Adipose tissue (tissue), 3 donors: Measurements from ENCODE around the gene TSNAXIP1. TPM values are rescaled to one million over a fixed set of nuclear protein-coding genes. Genes with fewer than 3 reads are reported as not detected.

Source experiments
- H3K27ac ChIP-seq: one replicate; pipeline ENCODE4 v1.5.1; 2013; ENCODE audit warnings: low read depth, low read length
- WGBS, 3 donors: extraction: QIAGEN DNeasy Blood & Tissue Kit; methylation state at CpG; one replicate each; pipeline ENCODE4 v1.1.7; 2013; 5-methylcytosine and 5-hydroxymethylcytosine counted together
- polyA plus RNA-seq, 3 donors: library from polyadenylated mRNA; stranded (reverse); fragments of 200-250 nt; gene quantifications; one replicate each; pipeline ENCODE4 v1.2.3, GENCODE V29; 2013
- donor health status: healthy with polysubstance abuse.
- donor health status: Bipolar disorder and iron deficiency.
- donor health status: healthy.

TSNAXIP1 gene
- 1 to 10 TPM in 2 of 3 donors, under 1 TPM in 1; 0.92 to 1.7 (median 1.1) TPM for polyA plus RNA-seq

DNA sequence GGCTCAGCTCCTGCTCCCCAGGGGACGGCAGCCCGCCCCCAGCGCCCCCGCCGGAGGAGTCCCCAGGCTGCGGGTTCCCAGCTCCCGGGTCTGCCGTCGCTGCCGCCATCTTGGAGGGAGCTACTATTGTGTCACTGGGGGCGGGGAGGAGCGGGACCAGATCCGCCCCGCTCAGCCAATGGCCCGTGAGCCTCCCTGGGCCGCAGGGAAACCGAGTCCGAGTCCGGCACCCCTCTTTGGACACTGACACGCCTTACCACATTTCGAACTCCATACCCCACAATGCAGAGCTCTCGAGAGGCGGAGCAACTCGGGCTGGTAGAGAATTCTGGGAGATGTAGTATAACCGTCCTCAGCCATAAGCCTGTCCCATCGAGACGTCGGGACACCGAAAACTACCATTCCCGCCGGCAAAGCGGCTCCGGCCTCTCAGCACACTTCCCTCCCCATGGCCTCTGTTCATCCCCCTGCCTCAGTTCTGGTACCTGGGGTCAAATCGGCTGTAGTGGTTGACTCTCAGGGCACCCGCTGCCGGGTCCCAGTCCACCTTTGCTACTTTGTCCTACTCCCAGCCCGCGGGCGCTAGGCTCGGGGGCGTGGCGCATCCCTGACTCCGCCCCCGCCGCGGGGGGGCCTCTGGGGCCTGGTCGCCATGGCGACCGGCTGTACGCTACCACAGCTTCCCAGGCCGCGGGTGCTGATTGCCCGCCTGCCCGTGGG, at the start of gene TSNAXIP1, which contains the start of gene RANBP10:
TSNAXIP1 (plus strand) TSS at position 462 of the 720 bp plus-strand sequence. CDS start 261 bp downstream, outside the sequence.
RANBP10 (minus strand) TSS at position 133 of the 720 bp plus-strand sequence; CDS start at position 109, 24 bp downstream.
- WGBS, 3 donors = 0 to 1% (median 0%) methylated on average over 54 of the region's 54 CpGs
- H3K27ac ChIP-seq = no peak within 1 kb of the TSS

DNA sequence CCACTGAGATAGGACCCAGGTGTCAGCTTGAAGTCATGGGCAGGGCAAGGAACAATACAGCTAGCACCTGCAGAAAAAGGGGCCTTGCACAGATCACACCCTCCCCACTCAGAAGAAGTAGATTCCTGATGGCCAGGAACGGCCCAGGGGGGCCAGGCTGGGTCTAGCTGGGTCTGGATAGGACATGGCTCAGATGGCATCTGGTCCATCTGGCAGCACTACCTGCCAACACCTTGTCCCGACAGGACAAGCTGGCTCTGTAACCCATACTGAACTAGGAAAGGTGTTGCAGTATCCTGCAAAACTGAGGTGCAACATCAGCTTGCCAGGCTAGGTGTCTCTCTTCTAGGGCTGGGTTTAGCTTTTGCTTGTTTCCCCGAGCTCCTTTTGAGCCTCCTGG, 48.7 kb upstream of the TSNAXIP1 start:
- WGBS, 3 donors = 86 to 95% (median 92%) methylated on average over 3 of the region's 3 CpGs
- H3K27ac ChIP-seq = no peak overlapping the region

DNA sequence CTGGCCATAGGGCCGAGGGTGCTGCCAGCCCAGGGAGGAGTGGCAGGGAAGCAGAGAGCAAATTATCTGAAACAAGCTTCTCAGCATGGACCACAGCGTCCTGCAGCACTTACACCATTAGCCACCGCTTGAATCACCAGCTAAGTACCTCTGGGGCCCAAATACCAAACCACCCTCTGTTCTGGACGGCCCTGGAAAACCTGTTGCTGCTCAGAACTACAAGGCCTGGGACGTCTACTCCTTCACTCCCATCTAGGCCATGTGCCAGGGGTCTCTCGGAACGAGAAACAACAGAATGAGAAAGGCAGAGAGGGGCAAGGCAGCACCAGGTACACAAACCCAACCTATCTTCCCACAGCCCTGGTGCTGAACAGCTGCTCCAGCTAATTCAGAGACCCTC, 47.7 kb upstream of the TSNAXIP1 start:
- no peak overlapping the region for H3K27ac ChIP-seq
- WGBS, 3 donors = 86 to 93% (median 87%) methylated on average over 7 of the region's 7 CpGs

GRCh38 chr16:67760206-67760955, 46.3 kb upstream of the TSNAXIP1 start:
- 60 to 70% (median 67%) methylated on average over 8 of the region's 8 CpGs for WGBS, 3 donors

DNA sequence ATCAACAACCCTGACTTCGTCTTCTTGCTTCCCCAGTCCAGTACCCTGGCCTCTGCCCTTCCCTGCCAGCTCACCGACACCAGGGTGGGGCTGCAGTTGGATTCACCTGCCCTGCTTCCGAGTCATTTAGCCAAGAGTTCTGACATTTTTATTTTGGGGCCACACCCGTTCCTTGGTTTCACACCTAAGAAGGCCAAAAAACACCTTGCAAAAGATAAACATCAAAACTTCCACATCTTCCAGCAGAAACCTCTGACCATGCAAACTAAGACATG, 45.8 kb upstream of the TSNAXIP1 start:
- 84 to 88% (median 87%) methylated on average over 4 of the region's 4 CpGs for WGBS, 3 donors
- no peak overlapping the region for H3K27ac ChIP-seq

More at GRCh38 chr16:67760206-67760955, 46.3 kb upstream of the TSNAXIP1 start:
- H3K27ac ChIP-seq = no peak overlapping the region

- 95 to 100% (median 96%) methylated on average over 1 of the region's 1 CpG for WGBS, 3 donors
- H3K27ac ChIP-seq = no peak overlapping the region
Measured at GRCh38 chr16:67761924-67762323, 44.8 kb upstream of the TSNAXIP1 start.

DNA sequence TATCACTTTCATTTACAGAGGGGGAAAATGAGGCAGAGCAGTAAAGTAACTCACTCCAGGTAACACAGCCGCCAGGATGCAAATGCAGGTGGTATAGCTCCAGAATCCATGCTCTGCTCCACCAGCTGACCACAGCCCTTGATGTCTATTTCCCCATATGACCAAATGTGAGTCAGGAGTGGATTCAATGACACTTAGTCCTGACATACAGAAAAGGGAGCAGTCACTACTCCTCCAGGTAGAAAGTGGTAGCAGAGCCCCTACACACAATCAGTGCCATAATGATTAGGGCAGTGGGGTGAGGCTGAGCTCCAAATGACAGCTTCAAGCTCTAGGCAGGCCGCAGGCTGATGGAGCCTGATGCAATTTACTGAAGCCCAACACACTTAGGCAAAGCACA, 44.3 kb upstream of the TSNAXIP1 start:
- H3K27ac ChIP-seq = no peak overlapping the region
- WGBS, 3 donors = 92 to 96% (median 94%) methylated on average over 2 of the region's 2 CpGs

- no peak overlapping the region for H3K27ac ChIP-seq
- WGBS, 3 donors = 88 to 93% (median 92%) methylated on average over 5 of the region's 5 CpGs
Measured at GRCh38 chr16:67763066-67763465, 43.6 kb upstream of the TSNAXIP1 start.

DNA sequence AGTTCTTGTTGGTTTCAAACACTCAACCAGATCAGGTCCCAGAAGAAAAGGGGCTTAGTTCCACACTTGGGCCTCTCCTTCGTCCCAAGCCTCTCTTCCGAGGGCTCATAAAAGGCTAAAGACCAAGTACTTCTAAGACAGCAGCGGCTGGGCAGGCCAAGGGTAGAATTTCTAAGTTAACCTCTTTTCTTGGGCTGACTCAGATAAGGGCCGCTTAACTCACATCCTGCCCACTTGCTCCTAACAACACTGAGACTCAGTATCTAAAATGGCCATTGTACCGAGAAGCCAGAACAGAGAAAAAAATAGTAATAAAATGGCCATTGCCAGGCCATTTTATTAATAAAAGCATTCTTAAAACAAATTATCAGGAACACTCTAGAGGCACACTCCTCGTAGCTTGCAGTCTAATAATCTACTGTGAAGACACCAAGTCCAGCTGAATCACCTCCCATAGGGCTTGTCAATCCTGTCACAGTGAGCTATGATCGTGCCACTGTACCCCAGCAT, 42.5 kb upstream of the TSNAXIP1 start:
- 92 to 97% (median 96%) methylated on average over 7 of the region's 7 CpGs for WGBS, 3 donors
- H3K27ac ChIP-seq = no peak overlapping the region

- WGBS, 3 donors = 90 to 94% (median 93%) methylated on average over 4 of the region's 4 CpGs
- no peak overlapping the region for H3K27ac ChIP-seq
Measured at GRCh38 chr16:67766291-67766690, 40.4 kb upstream of the TSNAXIP1 start.

DNA sequence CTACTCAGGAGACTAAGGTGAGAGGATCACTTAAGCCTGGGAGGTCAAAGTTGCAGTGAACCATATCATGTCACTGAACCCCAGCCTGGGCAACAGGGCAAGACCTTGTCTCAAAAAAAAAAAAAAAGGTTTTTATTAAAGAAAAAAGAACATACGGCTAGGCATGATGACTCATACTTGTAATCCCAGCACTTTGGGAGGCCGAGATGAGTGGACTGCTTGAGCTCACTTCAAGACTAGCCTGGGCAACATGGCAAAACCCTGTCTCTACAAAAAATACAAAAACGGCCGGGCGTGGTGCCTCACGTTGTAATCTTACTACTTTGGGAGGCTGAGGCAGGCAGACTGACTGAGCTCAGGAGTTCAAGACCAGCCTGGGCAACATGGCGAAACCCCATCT, 38.7 kb upstream of the TSNAXIP1 start:
- WGBS, 3 donors = 86 to 92% (median 87%) methylated on average over 7 of the region's 7 CpGs

DNA sequence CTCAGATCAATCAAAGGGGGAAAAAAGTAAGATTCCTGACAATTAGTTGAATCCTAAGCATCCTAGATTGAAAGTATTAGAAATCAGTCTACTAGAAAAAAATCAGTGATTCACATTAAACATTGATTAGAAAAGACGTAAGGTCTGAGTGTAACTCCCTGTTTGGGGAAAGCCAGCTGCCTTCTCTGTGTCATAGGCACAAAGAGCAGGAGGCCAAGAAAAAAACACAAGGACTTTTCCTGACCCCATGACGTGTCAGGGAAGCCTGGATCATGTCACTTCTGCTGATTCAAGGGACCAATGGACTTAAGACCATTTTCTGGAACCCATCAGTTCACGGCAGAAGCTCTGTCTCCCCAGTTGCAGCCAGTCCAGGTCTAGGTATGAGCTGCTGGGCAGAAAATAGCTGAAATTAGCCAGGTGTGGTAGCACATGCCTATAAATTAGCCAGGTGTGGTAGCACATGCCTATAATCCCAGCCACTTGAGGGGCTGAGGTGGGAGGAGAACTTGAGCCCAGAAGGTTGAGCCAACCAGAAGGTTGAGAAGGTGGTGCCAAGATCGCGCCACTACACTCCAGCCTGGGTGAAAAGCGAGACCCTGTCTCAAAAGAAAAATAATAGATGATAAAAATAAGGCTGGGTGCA, 36.2 kb upstream of the TSNAXIP1 start:
- WGBS, 3 donors = 88 to 91% (median 91%) methylated on average over 6 of the region's 6 CpGs
- H3K27ac ChIP-seq = no peak overlapping the region

More for the DNA sequence above, 38.7 kb upstream of the TSNAXIP1 start:
- no peak overlapping the region for H3K27ac ChIP-seq

GRCh38 chr16:67773099-67773498, 33.6 kb upstream of the TSNAXIP1 start:
- 31 to 37% (median 33%) methylated on average over 4 of the region's 4 CpGs for WGBS, 3 donors

DNA sequence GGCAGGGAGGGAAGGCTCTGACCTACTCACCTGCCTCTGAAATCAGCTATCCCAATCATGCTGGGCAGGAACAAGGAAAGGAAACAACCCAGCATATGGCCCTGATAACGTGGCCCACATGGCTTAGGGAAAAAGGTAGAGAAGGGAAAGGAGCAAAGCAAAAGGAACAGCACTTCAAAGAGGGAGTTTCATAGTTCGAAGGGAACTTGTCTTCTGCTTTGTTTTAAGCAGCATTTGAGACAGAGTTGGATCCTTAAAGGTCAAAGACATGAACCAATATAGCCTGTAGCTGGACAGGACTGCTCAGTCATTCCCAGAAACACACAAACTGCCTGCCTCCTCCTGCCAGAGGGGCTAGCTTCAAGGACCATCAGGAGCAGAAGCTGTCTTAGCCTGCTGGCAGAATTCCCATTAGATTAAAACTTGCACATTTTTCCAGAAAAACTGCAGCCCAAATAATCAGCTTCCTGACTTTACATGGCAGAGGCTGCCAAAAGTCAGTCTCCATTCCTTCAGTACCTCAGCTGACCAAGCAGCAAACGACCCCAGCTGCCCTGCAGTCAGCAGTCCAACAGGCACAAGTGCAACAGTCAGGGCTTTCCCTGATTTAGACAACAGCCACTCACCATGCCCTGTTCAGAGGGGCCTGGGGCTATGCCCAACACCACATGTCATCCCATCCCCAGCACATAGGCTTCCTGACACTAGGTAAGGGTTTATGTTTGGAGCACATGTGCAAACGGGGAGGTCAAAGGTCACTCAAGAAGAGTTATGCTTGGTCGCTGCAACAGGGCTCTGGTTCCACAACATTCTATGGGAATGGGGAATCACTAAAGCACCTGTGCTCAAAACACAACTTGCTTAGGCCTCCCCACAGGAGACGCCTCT, 32.9 kb upstream of the TSNAXIP1 start:
- H3K27ac ChIP-seq = no peak overlapping the region
- WGBS, 3 donors = 43 to 66% (median 52%) methylated on average over 6 of the region's 6 CpGs

More at GRCh38 chr16:67773099-67773498, 33.6 kb upstream of the TSNAXIP1 start:
- H3K27ac ChIP-seq = no peak overlapping the region

- no peak overlapping the region for H3K27ac ChIP-seq
- 80 to 88% (median 87%) methylated on average over 3 of the region's 3 CpGs for WGBS, 3 donors
Measured at GRCh38 chr16:67774457-67774853, 32.2 kb upstream of the TSNAXIP1 start.

DNA sequence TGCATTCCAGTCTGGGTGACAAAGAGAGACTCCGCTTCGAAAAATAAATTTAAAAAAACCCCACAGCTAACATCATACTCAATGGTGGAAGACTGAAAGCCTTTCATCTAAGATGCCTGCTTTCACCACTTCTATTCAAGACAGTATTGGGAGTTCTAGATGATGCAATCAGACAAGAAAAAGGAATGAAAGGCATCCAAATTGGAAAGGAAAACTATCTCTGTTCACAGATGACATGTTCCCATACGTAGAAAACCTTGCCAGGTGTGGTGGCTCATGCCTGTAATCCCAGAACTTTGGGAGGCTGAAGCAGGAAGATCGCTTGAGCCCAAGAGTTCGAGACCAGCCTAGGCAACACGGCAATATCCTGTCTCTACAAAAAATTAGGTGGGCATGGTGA, 31.4 kb upstream of the TSNAXIP1 start:
- 93 to 96% (median 94%) methylated on average over 6 of the region's 6 CpGs for WGBS, 3 donors
- no peak overlapping the region for H3K27ac ChIP-seq

- 62 to 90% (median 86%) methylated on average over 5 of the region's 5 CpGs for WGBS, 3 donors
- no peak overlapping the region for H3K27ac ChIP-seq
Measured at GRCh38 chr16:67779256-67780014, 27.3 kb upstream of the TSNAXIP1 start.
